WTC11 (cell line): ENCODE data around the gene VSIG2. TPM values are rescaled to one million over a fixed set of nuclear protein-coding genes. Genes with fewer than 3 reads are reported as not detected.

Source experiments
- ATF1 ChIP-seq: sonication (generic); formaldehyde crosslinking; IDR thresholded peaks from 2 replicates; pipeline ENCODE4 v1.8.1; 2023; ENCODE audit warnings: mild to moderate bottlenecking, moderate library complexity, missing genetic modification reagents
- FOXP4 ChIP-seq: sonication (generic); formaldehyde crosslinking; IDR thresholded peaks from 2 replicates; pipeline ENCODE4 v1.8.0; 2022; ENCODE audit warnings: mild to moderate bottlenecking, missing genetic modification reagents
- IRF2 ChIP-seq: sonication (generic); formaldehyde crosslinking; IDR thresholded peaks from 2 replicates; pipeline ENCODE4 v1.8.0; 2022; ENCODE audit warnings: low read depth, missing genetic modification reagents, borderline replicate concordance
- MXD4 ChIP-seq: fragments of 250-450 bp; sonication (Bioruptor Pico); IDR thresholded peaks from 2 replicates; pipeline ENCODE4 v1.8.0; 2021; ENCODE audit warnings: mild to moderate bottlenecking, moderate library complexity, borderline replicate concordance
- ZNF232 ChIP-seq: sonication (generic); formaldehyde crosslinking; IDR thresholded peaks from 2 replicates; pipeline ENCODE4 v1.8.0; 2022; ENCODE audit warnings: mild to moderate bottlenecking, missing genetic modification reagents
- ZNF396 ChIP-seq: fragments of 250-450 bp; sonication (Bioruptor Pico); IDR thresholded peaks from 2 replicates; pipeline ENCODE4 v1.8.0; 2021; ENCODE audit warnings: mild to moderate bottlenecking, moderate library complexity, borderline replicate concordance
- ZNF425 ChIP-seq: fragments of 250-450 bp; sonication (Bioruptor Pico); conservative IDR thresholded peaks from 2 replicates; pipeline ENCODE4 v1.9.0; 2021; ENCODE audit warnings: mild to moderate bottlenecking
- total RNA-seq: library from RNA; stranded (reverse); gene quantifications from 3 replicates; pipeline ENCODE4 v1.2.3, GENCODE V29; 2021
- TF ChIP-seq, protein P1 (sequence below): fragments of 250-450 bp; sonication (Bioruptor Pico); IDR thresholded peaks from 2 replicates; pipeline ENCODE4 v1.8.0; 2021; ENCODE audit warnings: mild to moderate bottlenecking
- TF ChIP-seq, protein P2 (sequence below): sonication (generic); formaldehyde crosslinking; IDR thresholded peaks from 2 replicates; pipeline ENCODE4 v1.8.0; 2023; ENCODE audit warnings: missing genetic modification reagents, mild to moderate bottlenecking, borderline replicate concordance
- TF ChIP-seq, protein P3 (sequence below): sonication (generic); formaldehyde crosslinking; IDR thresholded peaks from 2 replicates; pipeline ENCODE4 v1.8.0; 2022; ENCODE audit warnings: mild to moderate bottlenecking, missing genetic modification reagents
- TF ChIP-seq, protein P4 (sequence below): sonication (generic); formaldehyde crosslinking; IDR thresholded peaks from 2 replicates; pipeline ENCODE4 v1.8.0; 2022; ENCODE audit warnings: missing genetic modification reagents

Gene VSIG2
- total RNA-seq, 1 experiment from 2014 or later: 0.79 TPM

GRCh38 chr11:124699547-124699946 is 52.5 kb downstream of the VSIG2 start (continued):
- TF ChIP-seq FOXP4 (no peak), ZNF232 (CRISPR knock-in tag) (no peak), ZNF396 (CRISPR knock-in tag) (no peak), ZNF425 (CRISPR knock-in tag) (no peak), MXD4 (CRISPR knock-in tag) (no peak), IRF2 (CRISPR knock-in tag) (no peak), ATF1 (no peak)
- TF ChIP-seq, protein P1, sequence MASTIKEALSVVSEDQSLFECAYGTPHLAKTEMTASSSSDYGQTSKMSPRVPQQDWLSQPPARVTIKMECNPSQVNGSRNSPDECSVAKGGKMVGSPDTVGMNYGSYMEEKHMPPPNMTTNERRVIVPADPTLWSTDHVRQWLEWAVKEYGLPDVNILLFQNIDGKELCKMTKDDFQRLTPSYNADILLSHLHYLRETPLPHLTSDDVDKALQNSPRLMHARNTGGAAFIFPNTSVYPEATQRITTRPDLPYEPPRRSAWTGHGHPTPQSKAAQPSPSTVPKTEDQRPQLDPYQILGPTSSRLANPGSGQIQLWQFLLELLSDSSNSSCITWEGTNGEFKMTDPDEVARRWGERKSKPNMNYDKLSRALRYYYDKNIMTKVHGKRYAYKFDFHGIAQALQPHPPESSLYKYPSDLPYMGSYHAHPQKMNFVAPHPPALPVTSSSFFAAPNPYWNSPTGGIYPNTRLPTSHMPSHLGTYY: no peak
- TF ChIP-seq, protein P2, sequence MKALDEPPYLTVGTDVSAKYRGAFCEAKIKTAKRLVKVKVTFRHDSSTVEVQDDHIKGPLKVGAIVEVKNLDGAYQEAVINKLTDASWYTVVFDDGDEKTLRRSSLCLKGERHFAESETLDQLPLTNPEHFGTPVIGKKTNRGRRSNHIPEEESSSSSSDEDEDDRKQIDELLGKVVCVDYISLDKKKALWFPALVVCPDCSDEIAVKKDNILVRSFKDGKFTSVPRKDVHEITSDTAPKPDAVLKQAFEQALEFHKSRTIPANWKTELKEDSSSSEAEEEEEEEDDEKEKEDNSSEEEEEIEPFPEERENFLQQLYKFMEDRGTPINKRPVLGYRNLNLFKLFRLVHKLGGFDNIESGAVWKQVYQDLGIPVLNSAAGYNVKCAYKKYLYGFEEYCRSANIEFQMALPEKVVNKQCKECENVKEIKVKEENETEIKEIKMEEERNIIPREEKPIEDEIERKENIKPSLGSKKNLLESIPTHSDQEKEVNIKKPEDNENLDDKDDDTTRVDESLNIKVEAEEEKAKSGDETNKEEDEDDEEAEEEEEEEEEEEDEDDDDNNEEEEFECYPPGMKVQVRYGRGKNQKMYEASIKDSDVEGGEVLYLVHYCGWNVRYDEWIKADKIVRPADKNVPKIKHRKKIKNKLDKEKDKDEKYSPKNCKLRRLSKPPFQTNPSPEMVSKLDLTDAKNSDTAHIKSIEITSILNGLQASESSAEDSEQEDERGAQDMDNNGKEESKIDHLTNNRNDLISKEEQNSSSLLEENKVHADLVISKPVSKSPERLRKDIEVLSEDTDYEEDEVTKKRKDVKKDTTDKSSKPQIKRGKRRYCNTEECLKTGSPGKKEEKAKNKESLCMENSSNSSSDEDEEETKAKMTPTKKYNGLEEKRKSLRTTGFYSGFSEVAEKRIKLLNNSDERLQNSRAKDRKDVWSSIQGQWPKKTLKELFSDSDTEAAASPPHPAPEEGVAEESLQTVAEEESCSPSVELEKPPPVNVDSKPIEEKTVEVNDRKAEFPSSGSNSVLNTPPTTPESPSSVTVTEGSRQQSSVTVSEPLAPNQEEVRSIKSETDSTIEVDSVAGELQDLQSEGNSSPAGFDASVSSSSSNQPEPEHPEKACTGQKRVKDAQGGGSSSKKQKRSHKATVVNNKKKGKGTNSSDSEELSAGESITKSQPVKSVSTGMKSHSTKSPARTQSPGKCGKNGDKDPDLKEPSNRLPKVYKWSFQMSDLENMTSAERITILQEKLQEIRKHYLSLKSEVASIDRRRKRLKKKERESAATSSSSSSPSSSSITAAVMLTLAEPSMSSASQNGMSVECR (CRISPR knock-in tag): no peak
- TF ChIP-seq, protein P3, sequence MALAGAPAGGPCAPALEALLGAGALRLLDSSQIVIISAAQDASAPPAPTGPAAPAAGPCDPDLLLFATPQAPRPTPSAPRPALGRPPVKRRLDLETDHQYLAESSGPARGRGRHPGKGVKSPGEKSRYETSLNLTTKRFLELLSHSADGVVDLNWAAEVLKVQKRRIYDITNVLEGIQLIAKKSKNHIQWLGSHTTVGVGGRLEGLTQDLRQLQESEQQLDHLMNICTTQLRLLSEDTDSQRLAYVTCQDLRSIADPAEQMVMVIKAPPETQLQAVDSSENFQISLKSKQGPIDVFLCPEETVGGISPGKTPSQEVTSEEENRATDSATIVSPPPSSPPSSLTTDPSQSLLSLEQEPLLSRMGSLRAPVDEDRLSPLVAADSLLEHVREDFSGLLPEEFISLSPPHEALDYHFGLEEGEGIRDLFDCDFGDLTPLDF (CRISPR knock-in tag): no peak
- TF ChIP-seq, protein P4, sequence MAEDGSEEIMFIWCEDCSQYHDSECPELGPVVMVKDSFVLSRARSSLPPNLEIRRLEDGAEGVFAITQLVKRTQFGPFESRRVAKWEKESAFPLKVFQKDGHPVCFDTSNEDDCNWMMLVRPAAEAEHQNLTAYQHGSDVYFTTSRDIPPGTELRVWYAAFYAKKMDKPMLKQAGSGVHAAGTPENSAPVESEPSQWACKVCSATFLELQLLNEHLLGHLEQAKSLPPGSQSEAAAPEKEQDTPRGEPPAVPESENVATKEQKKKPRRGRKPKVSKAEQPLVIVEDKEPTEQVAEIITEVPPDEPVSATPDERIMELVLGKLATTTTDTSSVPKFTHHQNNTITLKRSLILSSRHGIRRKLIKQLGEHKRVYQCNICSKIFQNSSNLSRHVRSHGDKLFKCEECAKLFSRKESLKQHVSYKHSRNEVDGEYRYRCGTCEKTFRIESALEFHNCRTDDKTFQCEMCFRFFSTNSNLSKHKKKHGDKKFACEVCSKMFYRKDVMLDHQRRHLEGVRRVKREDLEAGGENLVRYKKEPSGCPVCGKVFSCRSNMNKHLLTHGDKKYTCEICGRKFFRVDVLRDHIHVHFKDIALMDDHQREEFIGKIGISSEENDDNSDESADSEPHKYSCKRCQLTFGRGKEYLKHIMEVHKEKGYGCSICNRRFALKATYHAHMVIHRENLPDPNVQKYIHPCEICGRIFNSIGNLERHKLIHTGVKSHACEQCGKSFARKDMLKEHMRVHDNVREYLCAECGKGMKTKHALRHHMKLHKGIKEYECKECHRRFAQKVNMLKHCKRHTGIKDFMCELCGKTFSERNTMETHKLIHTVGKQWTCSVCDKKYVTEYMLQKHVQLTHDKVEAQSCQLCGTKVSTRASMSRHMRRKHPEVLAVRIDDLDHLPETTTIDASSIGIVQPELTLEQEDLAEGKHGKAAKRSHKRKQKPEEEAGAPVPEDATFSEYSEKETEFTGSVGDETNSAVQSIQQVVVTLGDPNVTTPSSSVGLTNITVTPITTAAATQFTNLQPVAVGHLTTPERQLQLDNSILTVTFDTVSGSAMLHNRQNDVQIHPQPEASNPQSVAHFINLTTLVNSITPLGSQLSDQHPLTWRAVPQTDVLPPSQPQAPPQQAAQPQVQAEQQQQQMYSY (CRISPR knock-in tag): no peak

Other genes with a start within 250 kb of the VSIG2 start
- not detected in 3 replicates for gene OR8B12, start 208.6 kb downstream of the VSIG2 start, total RNA-seq
- gene OR8A1, start 182.3 kb downstream of the VSIG2 start, total RNA-seq: not detected in 3 replicates
- not detected in 3 replicates for gene PANX3, start 140.8 kb downstream of the VSIG2 start, total RNA-seq
- gene TBRG1, start 129.4 kb downstream of the VSIG2 start, total RNA-seq: 25.4 to 30.3 TPM (median 30.0 TPM) in 3 replicates
- gene SIAE, start 78.5 kb downstream of the VSIG2 start, total RNA-seq: 4.4 to 4.9 TPM (median 4.8 TPM) in 3 replicates
- gene SPA17, start 78.4 kb downstream of the VSIG2 start, total RNA-seq: 3.5 to 3.8 TPM (median 3.5 TPM) in 3 replicates
- gene NRGN, start 12.3 kb downstream of the VSIG2 start, total RNA-seq: 1.9 to 2.9 TPM (median 2.5 TPM) in 3 replicates
- 0.44 to 0.64 TPM (median 0.48 TPM) in 3 replicates for gene ESAM, start 10.0 kb upstream of the VSIG2 start, total RNA-seq
- 16.5 to 17.5 TPM (median 16.8 TPM) in 3 replicates for gene MSANTD2, start 48.2 kb upstream of the VSIG2 start, total RNA-seq
- gene ROBO3, start 113.2 kb upstream of the VSIG2 start, total RNA-seq: 21.3 to 27.5 TPM (median 25.3 TPM) in 3 replicates
- gene ROBO4, start 145.6 kb upstream of the VSIG2 start, total RNA-seq: 0.07 to 0.13 TPM (median 0.09 TPM) in 3 replicates
- not detected in 3 replicates for gene HEPN1, start 167.0 kb upstream of the VSIG2 start, total RNA-seq
- gene HEPACAM, start 183.8 kb upstream of the VSIG2 start, total RNA-seq: not detected in 3 replicates
- 2.1 to 2.6 TPM (median 2.4 TPM) in 3 replicates for gene CCDC15, start 201.9 kb upstream of the VSIG2 start, total RNA-seq